Measurements from ENCODE around the gene GAS7. TPM values are rescaled to one million over a fixed set of nuclear protein-coding genes. Genes with fewer than 3 reads are reported as not detected.

Gene GAS7
- total RNA-seq, 1 experiment from 2014 or later, result 6.0 TPM

GRCh38 chr17:10041287-10041612 is 157.2 kb downstream of the GAS7 start:
- no peaks in the 10 kb centered on the region for H3K79me1 ChIP-seq (ENCODE audit: insufficient read depth, low read depth, low read length, poor library complexity, severe bottlenecking)
- Mint-ChIP-seq H3K27ac (no peak overlapping the region), H3K27me3 (ENCODE audit: low read depth) (no peaks in the 10 kb centered on the region), H3K4me1 (no peaks in the 10 kb centered on the region; a peak in 1 of 4 replicates), H3K9me3 (no peaks in the 10 kb centered on the region), H3K36me3 (ENCODE audit: insufficient read depth in 1 of 3, low read depth in 3 of 3) (no peaks in the 10 kb centered on the region), H3K4me3 (no peak overlapping the region)
- no peak for DNase-seq
- no peak overlapping the region for H3K4me2 ChIP-seq (ENCODE audit: insufficient read depth, insufficient read length, low read length)
- no peaks in the 10 kb centered on the region for H3K27me3 ChIP-seq (ENCODE audit: insufficient read depth, low read length)
- no peak overlapping the region for H3K4ac ChIP-seq (ENCODE audit: low read depth, low read length)
- WGBS (ENCODE audit: extremely low coverage, insufficient read length, low lambda C conversion rate), result no CpG with 5 or more reads among the region's 4 CpGs
- no peaks in the 10 kb centered on the region for H3K9me3 ChIP-seq (ENCODE audit: control insufficient read depth, low read depth, low read length)
- no peak overlapping the region for H4K5ac ChIP-seq (ENCODE audit: insufficient read length, low read depth, low read length)
- no peaks in the 10 kb centered on the region for H3K4me1 ChIP-seq (ENCODE audit: insufficient read depth, low read length)
- H2BK12ac ChIP-seq (ENCODE audit: insufficient read length, low read depth, low read length), result no peak overlapping the region
- H2BK15ac ChIP-seq (ENCODE audit: low read depth, low read length), result no peak overlapping the region
- H2AFZ ChIP-seq (ENCODE audit: low read length), result no peak overlapping the region
- no peak overlapping the region for H3K9ac ChIP-seq (ENCODE audit: extremely low read depth, insufficient read length, low read length)
- H2AK5ac ChIP-seq (ENCODE audit: insufficient read length, low read length), result no peak overlapping the region
- no peak overlapping the region for H3K23ac ChIP-seq (ENCODE audit: insufficient read length, low read depth, low read length)
- no peak overlapping the region for H4K91ac ChIP-seq (ENCODE audit: insufficient read length, low read depth, low read length)
- H2BK20ac ChIP-seq (ENCODE audit: low read depth, low read length, poor library complexity, severe bottlenecking), result no peak overlapping the region
- no peak overlapping the region for H3K14ac ChIP-seq (ENCODE audit: insufficient read depth, low read length)
- H4K8ac ChIP-seq (replicated peaks; ENCODE audit: insufficient read length, low read depth, low read length), result no peak overlapping the region
- no peak overlapping the region for H3K56ac ChIP-seq (ENCODE audit: insufficient read length, low read depth, low read length)
- H3T11ph ChIP-seq (ENCODE audit: low read length), result no peak overlapping the region
- no peak overlapping the region for H3K18ac ChIP-seq (ENCODE audit: insufficient read length, low read depth, low read length)
- no peaks in the 10 kb centered on the region for H3K79me2 ChIP-seq (ENCODE audit: insufficient read depth, low read length)
- H3K23me2 ChIP-seq (ENCODE audit: insufficient read length, low read depth, low read length, poor library complexity, severe bottlenecking), result no peaks in the 10 kb centered on the region
- H3K27ac ChIP-seq (ENCODE audit: insufficient read length, low read depth, low read length), result no peak overlapping the region
- TF ChIP-seq CTCF (conservative IDR thresholded peaks at IDR 0.05), result no peak
- no peak overlapping the region for H2BK120ac ChIP-seq (ENCODE audit: low read depth, low read length, poor library complexity, severe bottlenecking)
- no peak overlapping the region for H2BK5ac ChIP-seq (ENCODE audit: insufficient read length, low read length)
- H4K20me1 ChIP-seq (ENCODE audit: control insufficient read depth, insufficient read depth, insufficient read length), result no peaks in the 10 kb centered on the region
